SK-N-SH (cell line): ENCODE measurements around the gene PLA2G3.

Experiments
- CTCF ChIP-seq: fragments of 200-600 bp; sonication (generic); IDR thresholded peaks from 2 replicates; pipeline ENCODE4 v1.6.1; 2017; ENCODE audit warnings: antibody characterized with exemption, mild to moderate bottlenecking, moderate library complexity
- POLR2AphosphoS5 ChIP-seq: IDR thresholded peaks from 2 replicates; pipeline ENCODE4 v1.6.1; 2012; ENCODE audit warnings: low read depth, low read length
- RCOR1 ChIP-seq: fragments of 150-350 bp; IDR thresholded peaks from 2 replicates; pipeline ENCODE4 v1.6.1; 2017; ENCODE audit warnings: antibody characterized with exemption, low read length
- YY1 ChIP-seq: IDR thresholded peaks from 2 replicates; pipeline ENCODE4 v1.4.0; 2012; ENCODE audit warnings: low read depth, mild to moderate bottlenecking

- TF ChIP-seq YY1 (no peak), CTCF (no peak), RCOR1 (no peak), POLR2AphosphoS5 (no peak)
These were observed 1.2 kb upstream of the PLA2G3 start for GRCh38 chr22:31141551-31141950.
